HG03175 (cell line): ENCODE measurements around the gene NDST1.

Source experiments
- ATAC-seq: cut with Tn5 transposase; IDR thresholded peaks from one replicate; pipeline ENCODE4 v1.9.1; 2021; ENCODE audit warnings: mild to moderate bottlenecking, moderate library complexity; ENCODE audit not compliant: unreplicated experiment

NDST1 gene

DNA sequence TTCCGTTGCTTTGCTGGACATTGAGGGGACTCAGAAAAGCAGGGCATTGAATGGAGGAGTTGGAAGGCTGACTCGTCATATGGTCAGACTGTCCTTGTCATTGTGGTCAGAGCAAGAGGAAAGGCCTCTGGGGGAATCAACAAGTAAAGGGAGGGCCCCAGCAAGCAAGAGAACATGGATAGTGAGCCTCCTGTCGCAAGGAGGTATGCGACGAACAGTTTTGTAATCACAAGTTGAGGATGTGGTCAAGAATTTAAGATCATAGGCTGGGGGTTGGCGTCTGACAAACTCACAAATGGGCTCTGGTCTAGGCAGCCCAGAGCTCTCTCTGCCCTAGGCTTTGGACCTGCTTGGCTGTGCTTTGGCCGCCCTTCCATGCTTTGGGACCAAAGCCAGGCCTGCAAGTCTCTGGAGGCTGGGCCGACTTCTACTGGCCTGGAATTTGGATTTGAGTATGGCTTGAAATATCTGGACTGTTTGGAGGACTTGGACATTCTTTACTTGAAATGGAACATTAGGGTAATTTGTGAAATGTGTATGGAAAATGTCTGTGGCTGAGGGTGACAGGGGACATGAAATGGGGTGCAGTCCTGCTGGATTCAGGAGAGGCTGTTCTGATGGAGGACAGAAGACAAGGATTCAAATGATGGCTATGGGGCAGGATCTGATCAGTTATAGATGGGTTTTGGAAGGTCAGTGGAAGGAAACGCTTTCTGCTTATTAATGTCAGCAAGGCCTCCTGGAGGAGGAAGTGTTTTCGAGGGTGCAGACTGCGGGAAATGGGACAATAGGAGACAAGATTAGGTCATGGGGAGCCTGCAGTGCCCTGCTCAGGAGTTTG, 19.2 kb upstream of the NDST1 start:
- ATAC-seq, result no peak

DNA sequence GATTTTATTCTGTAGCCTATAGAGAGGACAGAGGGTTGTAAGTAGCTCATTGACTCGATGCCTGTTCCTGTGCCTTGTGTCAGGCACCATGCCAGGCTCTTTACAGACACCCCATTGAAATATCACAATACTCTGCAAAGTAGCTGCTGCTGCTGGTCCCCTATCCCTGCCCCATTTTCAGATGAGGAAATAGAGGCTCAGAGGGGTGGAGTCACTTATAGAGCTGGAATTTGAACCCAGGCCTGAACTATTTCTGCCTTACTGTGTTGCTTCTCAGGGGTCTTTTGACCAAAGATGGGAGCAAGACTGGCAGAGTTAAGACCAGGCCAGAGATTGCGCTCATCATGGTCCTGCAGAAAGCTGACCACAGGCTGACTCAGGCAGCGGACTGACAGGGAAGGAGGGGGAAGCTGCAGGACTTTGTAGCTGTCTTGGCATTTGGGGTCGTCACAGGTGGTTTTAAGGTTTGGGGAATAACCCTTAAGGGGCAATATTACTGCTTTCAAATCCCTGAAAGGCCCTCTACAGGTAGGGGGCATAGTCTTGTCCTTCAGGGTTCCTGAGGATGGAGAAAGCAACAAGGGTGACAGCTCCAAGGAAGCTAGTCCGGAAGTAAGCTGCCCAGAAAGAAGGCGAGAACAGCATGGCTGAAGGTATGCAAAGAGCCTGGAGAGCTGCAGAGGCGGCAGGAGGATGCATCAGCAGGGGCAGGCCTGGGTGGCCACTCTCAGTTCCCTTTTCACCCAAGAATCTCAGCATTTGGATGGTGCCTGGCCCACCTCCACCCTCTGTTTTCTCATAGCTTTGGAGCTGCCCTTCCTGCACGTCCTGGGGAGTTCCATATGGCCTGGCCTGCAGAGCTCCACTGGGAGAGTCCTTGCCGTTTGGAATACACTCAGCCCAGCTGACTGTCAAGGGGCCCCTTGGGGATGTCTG, 18.3 kb upstream of the NDST1 start:
- ATAC-seq, result peak; percentile 90

DNA sequence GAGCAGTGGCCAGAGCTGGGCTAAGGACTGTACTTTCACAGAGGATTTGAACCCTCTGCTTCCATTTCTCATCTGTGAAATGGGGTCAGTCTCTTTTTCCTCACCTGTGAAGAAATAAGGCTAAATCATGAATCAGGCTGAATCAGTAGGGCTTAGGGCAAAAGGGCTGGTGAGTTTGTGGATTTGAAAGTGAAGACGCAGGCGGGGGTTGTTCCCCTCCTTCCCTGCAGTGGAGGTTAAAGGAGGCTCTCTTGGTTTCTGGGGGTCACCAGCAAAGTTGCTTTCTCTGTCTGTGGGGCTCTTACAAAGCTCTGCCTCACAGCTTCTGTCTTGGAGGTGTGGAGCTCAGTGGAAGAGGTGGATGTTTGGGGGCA, 17.6 kb upstream of the NDST1 start:
- ATAC-seq, result no peak

DNA sequence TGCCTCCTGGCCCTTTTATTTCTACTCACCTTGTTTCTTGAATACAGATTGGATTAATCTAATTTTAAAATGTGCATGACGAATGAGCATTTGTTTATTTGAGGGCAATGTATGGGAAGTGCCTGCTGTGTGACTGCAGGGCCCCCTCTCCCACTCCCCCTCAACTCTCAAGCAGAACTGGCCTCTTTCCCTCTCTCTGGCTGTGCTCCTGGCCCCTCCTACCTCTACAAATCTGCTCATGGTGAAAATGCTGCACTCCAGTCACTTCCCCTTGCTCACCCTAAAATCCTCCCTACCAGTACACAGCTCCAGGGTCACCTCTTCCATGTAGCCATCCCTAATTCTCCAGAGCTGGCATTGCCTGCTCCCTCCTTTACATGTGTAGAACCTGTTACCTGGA, 17.2 kb upstream of the NDST1 start:
- no peak for ATAC-seq

DNA sequence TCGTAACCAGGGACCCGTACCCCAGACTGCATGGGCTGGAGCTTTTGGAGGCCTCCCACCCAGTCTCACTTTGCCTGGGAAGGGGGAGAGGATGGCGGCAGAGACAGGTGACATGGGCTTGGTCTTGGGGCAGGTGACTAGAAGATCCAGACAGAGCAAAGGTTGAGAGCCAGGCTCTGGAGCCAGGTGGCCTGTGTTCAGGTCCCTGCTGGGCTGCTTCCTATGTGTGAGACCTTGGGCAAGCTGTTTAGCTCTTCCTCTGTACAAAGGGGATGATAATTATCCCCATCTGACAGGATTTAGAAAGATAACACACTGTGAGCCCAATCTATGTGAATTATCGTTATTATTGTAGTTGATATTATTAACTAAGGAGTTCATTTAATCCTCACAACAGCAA, 16.1 kb upstream of the NDST1 start:
- ATAC-seq, result no peak

DNA sequence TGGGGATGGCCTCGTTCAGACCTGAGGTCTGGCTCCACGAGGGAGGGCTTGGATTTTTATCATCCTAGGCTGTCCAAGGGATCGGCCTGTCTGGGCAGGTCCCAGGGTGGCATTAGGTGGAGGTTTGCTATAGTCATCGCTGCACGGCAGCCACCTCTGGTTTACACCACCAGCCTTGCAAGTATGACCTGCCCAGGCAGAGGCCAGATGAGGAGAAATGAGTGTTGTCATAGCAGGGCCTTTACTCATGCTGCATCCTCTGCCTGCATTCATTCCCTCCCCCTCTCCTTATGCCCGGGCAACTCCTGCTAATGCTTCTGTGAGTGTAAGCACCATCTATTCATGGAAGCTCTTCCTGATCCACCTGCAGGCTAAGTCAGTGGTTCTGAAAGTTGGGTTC, 15.3 kb upstream of the NDST1 start:
- no peak for ATAC-seq

DNA sequence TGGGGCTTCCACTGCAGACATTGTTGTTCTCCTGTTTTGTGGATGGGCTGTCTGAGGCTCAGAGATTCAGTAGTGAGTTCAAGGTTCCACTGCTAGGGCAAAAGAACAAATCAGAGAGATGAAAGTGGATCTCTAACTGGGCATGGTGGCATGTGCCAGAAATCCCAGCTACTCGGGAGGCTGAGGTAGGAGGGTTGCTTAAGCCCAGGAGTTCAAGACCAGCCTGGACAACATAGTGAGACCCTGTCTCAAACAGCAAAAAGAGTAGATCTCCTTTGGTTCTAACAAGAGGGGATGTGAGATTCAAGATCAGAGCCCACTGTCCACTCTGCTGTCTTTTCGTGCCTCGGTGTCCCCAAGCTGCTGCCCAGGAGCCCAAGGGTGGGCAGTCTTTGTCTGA, 11.8 kb upstream of the NDST1 start:
- ATAC-seq, result no peak

DNA sequence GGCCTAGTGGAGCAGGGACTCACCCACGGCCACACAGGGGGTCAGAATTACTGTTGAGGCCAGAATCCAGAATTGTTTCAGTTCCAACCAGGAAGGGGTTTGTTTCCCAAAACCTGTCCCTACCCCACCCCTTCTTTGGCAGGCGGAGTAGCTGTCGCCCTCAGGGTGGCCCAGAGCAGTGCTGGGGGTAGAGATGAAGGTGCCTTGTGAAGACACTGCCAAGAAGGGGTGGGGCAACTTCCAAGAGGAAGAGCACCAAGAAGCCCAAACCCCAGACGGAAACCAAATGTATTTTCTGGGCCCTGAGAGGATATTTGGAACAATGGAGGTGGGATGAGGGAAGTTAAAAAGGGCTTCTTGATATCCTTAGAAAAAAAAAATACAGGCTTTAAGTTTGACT, 11.4 kb upstream of the NDST1 start:
- no peak for ATAC-seq

DNA sequence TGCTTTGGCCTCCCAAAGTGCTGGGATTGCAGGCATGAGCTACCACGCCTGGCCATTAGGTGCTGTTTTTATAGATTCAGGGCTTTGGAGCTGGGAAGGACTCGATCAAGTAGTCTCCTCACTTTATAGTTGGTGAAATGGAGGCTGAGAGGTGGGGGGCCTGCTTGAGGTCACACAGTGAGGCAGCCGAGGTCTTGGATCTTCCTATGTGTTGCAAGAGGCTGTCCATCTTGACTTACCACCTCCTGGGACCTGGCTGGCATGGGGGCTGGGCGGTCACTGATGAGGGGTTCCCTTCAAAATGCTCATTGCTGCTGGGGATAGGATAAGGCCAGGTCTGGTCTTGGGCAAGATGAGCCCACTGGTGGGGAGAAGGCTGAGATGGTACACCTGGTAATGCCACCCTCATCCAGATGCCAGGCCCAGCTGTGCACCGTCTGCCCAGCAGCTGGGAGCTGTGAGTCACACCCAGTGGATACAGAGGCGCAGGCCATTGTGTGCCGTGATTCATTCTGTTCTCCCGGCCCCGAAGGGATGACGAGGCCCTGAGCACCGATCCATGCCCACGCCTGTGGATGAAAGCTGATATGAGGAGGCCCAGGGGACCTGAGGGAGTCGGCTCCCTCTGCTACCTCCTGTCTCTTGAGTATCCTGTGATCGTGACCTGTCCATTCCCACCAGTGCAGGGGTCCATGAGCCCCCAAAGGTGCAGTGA, 10.5 kb upstream of the NDST1 start:
- ATAC-seq, result no peak

DNA sequence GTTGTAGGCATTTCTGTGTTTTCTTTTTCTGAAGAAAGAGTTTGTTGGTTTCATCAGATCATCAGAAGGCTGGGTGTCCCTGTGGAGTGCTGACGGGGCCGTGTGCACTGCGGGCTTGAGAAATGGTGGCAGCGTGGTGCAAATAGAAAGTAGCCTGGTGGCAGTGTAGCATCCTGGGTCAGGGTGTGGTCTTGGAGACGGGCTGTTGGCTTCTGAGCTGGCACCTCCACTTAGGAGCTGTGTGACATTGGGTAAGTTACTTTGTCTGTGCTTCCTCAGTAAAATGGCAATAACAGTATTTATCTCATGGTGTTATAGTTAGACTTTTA, 10.0 kb upstream of the NDST1 start:
- ATAC-seq, result no peak

DNA sequence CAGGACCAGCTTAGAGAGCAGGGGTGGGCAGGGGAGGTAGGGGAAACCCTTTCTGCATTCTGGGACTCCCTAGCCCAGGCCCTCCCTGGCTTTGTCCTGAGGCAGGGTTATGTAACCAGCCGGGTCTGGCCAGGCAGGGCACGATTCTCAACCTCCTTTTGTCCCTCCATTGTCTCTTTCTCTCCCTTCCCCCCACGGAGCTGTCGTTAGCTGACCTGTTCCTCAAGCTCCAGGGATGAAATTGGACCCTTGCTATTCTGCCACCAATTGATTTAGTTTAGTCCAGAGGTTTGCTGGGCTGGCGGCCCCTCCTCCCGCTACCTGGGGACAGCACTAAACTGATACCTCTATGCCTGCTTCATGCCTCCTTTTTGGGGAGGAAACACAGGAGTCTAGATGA, 9.4 kb upstream of the NDST1 start:
- ATAC-seq, result no peak

DNA sequence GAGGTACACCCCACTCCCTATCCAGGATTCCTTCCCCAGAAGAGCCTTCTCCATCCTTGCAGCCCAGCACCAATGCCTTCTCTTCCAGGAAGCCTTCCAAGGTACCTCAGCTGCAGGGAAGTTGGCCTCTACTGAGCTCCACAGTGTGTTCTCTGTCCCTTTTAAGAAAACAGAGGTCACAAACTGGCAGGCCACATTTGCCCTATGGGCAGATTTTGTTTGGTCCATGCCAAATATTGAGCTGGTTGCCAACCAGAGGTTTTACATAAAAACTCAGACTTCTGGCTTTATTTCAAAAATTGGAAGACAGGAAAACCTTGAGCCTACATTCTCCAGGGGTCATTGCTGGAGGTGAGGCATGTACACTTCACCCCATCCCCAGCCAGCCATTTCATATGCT, 9.0 kb upstream of the NDST1 start:
- no peak for ATAC-seq

DNA sequence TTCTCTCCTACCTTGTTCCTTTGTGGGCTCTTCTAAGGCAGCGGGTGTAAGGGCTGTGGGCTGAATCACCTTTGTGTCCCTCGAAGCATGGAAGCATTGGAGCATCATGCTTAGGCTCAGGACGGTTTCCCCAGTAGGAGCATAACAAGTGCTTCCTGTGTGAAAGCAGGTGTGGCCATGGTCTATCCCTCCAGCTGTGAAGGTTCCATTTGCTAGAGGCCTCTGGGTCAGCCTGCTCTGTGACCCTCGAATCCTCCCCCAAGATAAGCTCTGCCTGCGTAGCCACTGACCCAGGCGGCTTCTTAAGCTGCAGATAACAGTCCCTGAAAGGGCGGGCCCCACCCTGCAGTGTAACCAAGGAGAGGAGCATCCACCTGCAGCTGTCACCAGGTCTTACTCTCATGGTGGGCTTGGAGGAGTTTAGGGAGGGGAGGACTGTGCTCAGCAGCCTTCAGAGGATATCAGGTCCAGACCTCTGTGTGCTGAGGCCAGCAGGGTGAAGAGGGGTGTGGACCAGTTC, 8.4 kb upstream of the NDST1 start:
- ATAC-seq, result peak; percentile 51

DNA sequence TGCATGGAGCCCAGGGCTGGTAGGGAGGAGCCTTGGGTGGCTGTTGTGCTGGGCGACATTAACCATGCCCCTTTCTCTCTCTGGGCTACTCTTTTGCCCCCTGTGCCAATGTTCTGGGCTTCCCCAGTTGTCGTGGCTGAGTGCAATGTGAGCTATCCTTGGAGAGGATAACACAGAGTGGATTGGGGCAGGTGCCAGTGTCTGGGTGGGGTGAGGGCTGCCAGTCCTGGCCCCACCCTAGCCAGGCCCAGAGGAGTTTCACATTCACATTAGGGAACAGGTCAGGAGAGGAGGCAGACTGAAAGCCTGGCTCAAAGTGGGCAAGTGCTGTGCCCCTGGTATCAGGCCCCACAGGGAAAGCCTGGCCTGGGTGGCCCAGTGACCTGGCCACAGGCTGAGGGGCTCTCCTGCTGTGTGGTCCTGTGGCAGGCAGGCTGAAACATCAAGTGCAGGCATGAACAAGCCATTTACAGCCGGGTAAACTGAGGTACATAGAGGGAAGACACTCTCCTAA, 7.5 kb upstream of the NDST1 start:
- no peak for ATAC-seq

DNA sequence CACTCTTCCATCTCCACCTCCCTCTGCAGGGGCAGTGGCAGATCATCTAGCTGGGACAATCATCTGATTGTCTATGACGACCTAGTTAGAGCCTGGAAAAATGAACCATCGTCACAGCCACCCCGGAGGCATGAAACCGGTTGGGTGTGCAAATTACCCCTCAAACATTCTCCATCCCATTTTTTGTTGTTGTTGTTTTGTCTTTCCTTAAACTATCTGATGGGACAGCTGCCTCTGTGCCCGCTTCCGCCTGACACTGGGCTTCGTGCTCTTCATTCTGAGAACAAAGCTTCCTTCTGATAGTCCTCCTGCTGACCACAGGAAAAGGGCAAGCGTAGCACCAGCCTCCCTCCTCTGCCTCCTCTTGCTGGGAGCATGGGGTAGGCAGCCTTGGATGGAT, 7.0 kb upstream of the NDST1 start:
- no peak for ATAC-seq

DNA sequence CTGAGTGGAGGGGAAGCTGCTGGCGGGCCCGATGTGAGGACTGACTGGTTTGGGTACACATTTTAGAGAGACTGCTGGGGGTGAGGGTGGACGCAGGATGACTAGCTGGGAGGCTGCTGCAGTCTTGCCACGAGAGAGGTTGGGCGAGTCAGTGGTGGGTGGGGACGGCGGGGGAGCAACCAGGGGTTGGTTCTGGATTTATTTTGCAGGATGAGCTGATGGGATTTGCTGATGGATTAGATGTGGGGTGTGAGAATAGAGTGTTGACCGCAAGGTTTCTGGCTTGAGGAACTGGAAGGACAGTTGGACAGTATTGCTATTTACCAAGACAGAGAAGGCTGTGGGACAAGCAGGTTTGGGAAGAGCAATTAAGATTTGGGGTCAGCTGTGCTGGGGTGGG, 5.8 kb upstream of the NDST1 start:
- no peak for ATAC-seq

DNA sequence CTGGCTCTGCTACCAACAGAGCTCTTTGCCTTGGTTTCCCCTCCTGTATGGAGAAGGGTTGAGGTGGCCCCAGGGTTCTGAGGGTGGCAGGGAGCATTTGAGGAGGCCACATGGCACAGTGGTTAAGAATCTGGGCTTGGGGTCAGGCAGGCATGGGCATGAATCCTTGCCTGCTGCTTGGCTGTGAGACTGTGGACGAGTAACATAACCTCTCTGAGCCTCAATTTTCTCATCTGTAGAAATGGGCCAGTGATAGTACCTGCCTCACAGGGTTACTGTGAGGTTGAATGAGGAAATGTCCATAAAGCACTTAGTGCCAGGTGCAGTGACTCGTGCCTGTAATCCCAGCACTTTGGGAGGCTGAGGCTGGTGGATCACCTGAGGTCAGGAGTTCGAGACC, 5.1 kb upstream of the NDST1 start:
- no peak for ATAC-seq

DNA sequence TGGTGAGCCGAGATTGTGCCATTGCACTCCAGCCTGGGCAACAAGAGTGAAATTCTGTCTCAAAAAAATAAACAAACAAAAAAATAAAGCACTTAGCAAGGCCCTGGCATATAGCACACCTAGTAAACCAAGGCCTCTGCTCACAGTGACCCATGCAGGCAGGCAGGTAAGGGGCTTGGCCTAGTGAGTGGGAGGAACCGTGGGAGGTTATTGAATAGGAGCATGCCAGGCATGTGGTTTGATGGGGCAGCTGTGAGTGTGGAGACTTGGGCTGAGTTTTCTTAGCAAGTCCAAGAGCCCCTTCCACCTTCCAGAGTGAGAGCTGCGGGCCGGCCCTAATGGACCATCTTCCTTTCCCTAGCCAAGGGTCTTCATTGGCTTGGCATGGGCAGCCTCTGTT, 4.5 kb upstream of the NDST1 start:
- ATAC-seq, result no peak

DNA sequence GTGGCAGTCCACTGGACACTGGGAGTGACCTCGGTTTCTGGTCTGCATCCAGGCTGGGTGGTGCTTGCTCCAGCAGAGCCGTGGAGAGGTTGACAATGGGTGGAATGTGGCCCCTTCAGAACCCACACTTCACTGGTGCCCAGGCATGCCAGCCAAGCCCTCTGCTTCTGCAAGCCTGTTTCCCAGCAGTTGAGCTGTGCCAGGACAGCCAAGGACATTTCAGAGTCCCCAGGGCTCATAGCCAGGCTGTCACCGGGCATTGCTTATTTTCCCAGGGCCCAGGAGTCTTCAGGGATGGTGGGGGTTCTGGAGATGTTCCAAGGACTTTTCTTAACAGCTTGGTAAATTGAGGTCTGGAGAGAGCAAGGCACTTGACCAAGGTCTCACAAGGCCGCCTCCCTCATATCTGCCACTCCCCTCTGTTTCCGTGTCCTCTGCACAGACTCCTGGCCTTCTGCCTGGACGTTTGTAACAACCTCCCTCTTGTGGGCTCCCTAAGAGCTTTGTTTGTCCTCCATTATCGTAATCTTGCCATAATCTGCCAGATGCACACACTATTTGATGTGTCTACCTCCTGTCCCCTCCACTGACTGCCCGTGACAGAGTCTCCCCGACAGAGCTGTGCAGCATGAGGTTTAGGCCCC, 3.8 kb upstream of the NDST1 start:
- no peak for ATAC-seq

DNA sequence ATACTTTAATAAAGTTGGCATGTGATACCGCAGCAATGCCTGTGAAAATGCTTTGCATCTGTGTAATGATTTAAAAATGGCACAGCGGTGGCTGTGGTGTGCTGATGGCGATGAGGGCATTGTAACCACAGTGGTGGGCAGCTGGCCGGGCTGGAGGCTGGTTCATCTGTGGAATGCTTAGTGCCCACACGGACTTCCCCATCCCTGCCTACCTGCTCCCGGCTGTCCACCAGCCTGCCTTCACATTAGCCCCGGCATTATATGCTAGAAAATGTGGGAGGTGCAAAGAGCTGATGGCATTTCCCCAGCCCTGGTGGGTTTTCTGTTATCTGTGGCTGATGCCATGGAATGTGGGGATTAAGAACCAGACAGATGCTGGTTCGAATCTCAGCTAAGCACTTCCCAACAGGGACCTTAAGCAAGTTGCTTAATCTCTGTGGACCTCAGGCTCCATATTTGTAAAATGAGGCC, 2.9 kb upstream of the NDST1 start:
- ATAC-seq, result no peak

DNA sequence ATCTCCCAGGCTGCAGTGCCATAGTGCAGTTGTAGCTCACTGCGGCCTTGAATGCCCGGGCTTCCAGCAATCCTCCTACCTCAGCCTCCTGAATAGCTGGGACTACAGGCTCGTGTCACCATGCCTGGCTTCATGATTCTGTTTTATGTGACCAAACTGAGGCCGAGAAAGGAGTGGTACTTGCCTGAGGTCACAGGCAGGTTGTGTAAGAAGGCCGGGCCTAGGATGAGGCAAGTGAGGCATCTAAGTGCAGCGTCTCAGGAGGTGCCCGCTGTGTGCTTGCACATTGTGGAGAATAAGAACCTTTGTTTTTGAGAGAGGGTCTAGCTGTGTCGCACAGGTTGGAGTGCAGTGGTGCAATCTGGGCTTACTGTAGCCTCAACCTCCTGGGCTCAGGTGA, 2.1 kb upstream of the NDST1 start:
- ATAC-seq, result no peak
